LNCaP clone FGC (cell line): ENCODE results near the gene DCAKD.

Experiments used
- DNase-seq: peaks from one replicate; pipeline ENCODE4 v3.0.0-alpha.2; 2011; ENCODE audit warnings: low read depth
- H3K4me3 ChIP-seq: 2 replicates; pipeline ENCODE4 v1.5.1; 2011; ENCODE audit warnings: mild to moderate bottlenecking, low read depth, low read length, control low read depth
- CTCF ChIP-seq: IDR thresholded peaks from 2 replicates; pipeline ENCODE4 v1.5.1; 2012; ENCODE audit warnings: mild to moderate bottlenecking; ENCODE audit not compliant: control insufficient read depth, insufficient read depth; ENCODE audit errors: extremely low read depth

The DCAKD gene

GRCh38 chr17:45021607-45022287 lies 29.7 kb downstream of the DCAKD start:
- H3K4me3 ChIP-seq = peak overlapping the region; percentile 17; the same call in 1 of the 2 replicates
- no peak for DNase-seq
- TF ChIP-seq CTCF = peak; percentile 86

- DNase-seq = no peak
- no peak for TF ChIP-seq CTCF
- H3K4me3 ChIP-seq = no peak overlapping the region
Observed at GRCh38 chr17:45020354-45021138, 30.9 kb downstream of the DCAKD start.

- TF ChIP-seq CTCF = peak; percentile 78
- H3K4me3 ChIP-seq = peak overlapping the region; percentile 45
- no peak for DNase-seq
Observed at GRCh38 chr17:45018848-45019711, 32.4 kb downstream of the DCAKD start.

GRCh38 chr17:45018514-45018847 lies 33.0 kb downstream of the DCAKD start:
- H3K4me3 ChIP-seq = peak overlapping the region; percentile 45
- no peak for TF ChIP-seq CTCF
- no peak for DNase-seq

- peak; percentile 52 for TF ChIP-seq CTCF
- no peak for DNase-seq
- H3K4me3 ChIP-seq = no peak overlapping the region
Observed at GRCh38 chr17:45016823-45017222, 34.6 kb downstream of the DCAKD start.

GRCh38 chr17:45016237-45016636 lies 35.2 kb downstream of the DCAKD start:
- no peak overlapping the region for H3K4me3 ChIP-seq
- TF ChIP-seq CTCF = no peak
- no peak for DNase-seq
